Subcutaneous abdominal adipose tissue (tissue), 5 donors: Measurements from ENCODE around the gene KAT2A.

Source experiments
- H3K27ac ChIP-seq: one replicate; pipeline ENCODE4 v1.7.0; 2013; ENCODE audit warnings: low read depth, mild to moderate bottlenecking, inconsistent platforms, low read length, moderate library complexity
- H3K27me3 ChIP-seq, 5 donors: one replicate each; pipeline ENCODE4 v1.7.0; 2013; ENCODE audit warnings: low read length in 5 of 5, inconsistent platforms in 1 of 5; ENCODE audit not compliant: control insufficient read depth in 5 of 5, insufficient read depth in 4 of 5
- H3K36me3 ChIP-seq, 5 donors: one replicate each; pipeline ENCODE4 v1.7.0; 2013; ENCODE audit warnings: low read length in 5 of 5; ENCODE audit not compliant: control insufficient read depth in 5 of 5, insufficient read depth in 5 of 5
- H3K4me1 ChIP-seq, 5 donors: one replicate each; pipeline ENCODE4 v1.7.0; 2013; ENCODE audit warnings: low read length in 5 of 5, mild to moderate bottlenecking in 3 of 5, moderate library complexity in 1 of 5; ENCODE audit not compliant: control insufficient read depth in 5 of 5, insufficient read depth in 5 of 5
- H3K4me3 ChIP-seq, 5 donors: one replicate each; pipeline ENCODE4 v1.7.0; 2013; ENCODE audit warnings: low read length in 5 of 5, low read depth in 1 of 5
- H3K9ac ChIP-seq, 5 donors: one replicate each; pipeline ENCODE4 v1.7.0; 2013; ENCODE audit warnings: low read length in 5 of 5, mild to moderate bottlenecking in 4 of 5, moderate library complexity in 3 of 5
- H3K9me3 ChIP-seq, 5 donors: one replicate each; pipeline ENCODE4 v1.7.0; 2013; ENCODE audit warnings: low read length in 5 of 5; ENCODE audit not compliant: control insufficient read depth in 5 of 5
- donor health status: healthy.
- donor health status: healthy.
- donor health status: healthy.
- donor health status: healthy.
- donor health status: healthy.

KAT2A gene

DNA sequence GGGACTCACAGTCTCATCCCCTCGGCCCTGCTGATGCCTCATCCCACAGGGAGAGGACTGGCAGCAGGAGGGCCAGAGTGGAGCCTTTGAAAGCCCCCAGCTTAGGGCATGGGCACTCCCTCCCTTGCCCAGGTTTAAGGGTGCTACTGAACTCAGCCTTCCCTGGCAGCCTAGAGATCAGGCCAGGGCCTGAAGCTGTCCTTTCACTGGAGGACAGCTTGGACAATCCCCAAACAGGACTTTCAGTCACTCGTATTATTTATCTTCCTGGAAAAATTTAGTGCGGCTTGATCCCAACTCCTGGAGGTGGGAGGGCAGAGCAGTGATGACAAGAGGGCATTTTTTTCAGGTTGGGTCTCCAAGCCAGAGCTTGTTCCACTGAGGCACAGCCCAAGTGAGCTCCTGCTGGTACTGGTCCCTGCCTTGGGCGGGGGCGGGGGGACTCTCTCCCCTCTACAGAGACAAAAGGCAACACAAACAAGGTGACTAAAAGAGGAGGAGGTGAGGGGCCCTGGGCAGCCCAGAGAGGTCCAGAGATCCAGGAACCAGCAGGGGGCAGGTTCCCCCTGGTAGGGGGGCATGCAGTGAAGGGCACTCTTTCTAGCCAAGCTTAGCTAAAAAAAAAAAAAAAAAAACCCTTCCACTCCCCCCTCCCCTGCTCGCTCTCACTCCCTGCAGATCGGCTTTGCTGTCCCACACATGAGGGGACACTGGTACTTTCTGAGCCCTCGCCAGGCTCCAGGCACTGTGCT, 24.6 kb downstream of the KAT2A start:
- Histone ChIP-seq H3K9me3 (no peaks in the 10 kb centered on the region), H3K4me3 (no peak overlapping the region), H3K36me3 (no peaks in the 10 kb centered on the region), H3K9ac (no peak overlapping the region), H3K4me1 (peaks cover 0 to 6% (median 4%) of the 10 kb centered on the region in 5 donors), H3K27me3 (peaks cover 20 to 37% (median 25%) of the 10 kb centered on the region in 5 donors), H3K27ac (no peak overlapping the region)

DNA sequence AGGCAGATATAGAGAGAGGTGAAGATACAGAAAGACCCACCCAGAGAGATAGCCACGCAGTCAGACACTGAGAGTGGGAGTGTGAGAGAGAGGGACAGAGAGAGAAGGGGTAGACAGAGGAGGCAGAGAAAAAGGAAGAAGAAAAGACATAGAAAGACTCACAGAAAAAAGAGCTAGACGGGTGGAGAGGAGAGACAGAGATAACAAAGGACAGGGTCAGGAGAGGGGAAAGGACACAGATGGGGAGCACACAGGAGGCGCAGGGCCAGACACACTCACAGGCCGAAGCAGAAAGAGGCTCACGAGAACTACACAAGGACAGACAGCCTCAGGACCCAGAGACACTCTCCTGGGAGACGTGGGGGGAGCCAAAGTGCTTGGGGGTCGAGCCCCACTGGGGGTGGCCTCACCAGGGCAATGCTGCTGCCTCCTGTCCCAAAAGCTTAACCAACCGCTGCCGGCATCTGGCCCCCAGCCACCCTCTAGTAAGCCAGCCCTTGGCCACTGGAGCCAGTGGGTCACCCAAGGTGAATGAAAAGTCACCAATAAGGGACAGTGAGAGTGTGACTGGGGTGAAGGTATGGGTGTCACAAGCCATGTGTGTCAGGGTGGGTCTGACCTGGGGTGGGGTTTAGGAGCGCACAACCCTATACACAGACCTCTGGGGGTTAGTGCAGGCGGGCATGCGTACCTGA, 26.6 kb downstream of the KAT2A start:
- Histone ChIP-seq H3K9me3 (no peaks in the 10 kb centered on the region), H3K27ac (no peak overlapping the region), H3K4me3 (no peak overlapping the region), H3K4me1 (peaks cover 0 to 5% (median 3%) of the 10 kb centered on the region in 5 donors), H3K27me3 (peaks cover 23 to 37% (median 29%) of the 10 kb centered on the region in 5 donors), H3K36me3 (no peaks in the 10 kb centered on the region), H3K9ac (no peak overlapping the region)

DNA sequence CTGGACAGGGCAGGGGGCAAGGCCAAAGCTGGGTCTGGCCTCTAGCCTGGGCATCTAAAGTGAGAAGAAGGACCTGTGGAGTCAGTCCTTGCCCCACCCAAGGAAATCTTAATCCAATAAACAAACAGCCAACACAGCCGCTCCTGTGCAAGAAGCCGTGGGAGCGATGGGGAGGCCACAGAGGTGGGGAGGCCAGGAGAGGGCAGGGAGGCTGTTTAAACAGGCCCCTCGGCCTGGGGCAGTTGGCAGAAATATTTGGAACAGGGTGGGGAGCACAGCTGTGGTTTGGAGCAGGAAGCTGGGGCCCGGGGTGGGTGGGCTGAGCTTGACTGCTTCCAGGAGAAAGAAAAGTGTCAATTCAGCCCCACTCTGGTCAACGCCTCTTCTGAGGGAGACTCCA, 28.2 kb downstream of the KAT2A start:
- Histone ChIP-seq H3K36me3 (no peaks in the 10 kb centered on the region), H3K27ac (no peak overlapping the region), H3K27me3 (peaks cover 27 to 43% (median 37%) of the 10 kb centered on the region in 5 donors), H3K4me3 (no peak overlapping the region), H3K4me1 (peaks cover 0 to 2% (median under 1%) of the 10 kb centered on the region in 5 donors), H3K9ac (no peak overlapping the region), H3K9me3 (no peaks in the 10 kb centered on the region)

DNA sequence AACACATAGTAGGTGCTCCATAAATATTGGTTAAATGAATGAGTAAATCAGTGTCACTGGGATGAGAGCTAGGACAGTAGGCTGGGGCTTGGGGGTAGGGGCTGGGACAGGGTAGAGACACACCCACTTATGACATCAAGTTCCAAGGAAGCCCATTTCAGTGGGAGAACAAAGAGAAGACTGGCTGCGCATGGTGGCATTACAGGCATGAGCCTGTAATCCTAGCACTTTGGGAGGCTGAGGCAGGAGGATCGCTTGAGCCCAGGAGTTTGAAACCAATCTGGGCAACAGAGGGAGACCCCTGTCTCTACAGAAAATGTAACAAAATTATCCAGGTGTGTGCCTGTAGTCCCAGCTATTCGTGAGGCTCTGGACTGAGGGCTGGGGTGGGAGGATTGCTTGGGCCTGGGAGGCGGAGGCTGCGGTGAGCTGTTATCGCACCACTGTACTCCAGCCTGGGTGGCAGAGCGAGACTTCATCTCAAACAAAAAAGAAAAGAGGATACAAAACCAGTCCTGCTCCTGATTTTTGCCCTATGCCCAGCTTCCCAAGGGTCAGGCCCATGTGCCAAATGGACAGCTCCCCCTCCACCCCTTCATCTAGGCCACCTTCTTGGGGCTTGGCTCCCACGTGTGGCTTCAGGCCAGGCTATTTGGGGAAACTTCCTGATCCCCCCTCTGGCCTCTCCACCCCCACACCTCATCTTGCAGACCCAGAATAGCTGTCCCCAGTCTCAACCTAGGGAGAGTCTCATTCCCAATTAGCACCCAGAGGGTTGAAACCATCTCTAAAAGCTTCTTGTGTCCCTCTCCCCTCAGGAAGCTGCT, 30.0 kb downstream of the KAT2A start:
- no peaks in the 10 kb centered on the region for H3K36me3 ChIP-seq
- no peak overlapping the region for H3K9ac ChIP-seq
- H3K27ac ChIP-seq, result no peak overlapping the region
- H3K27me3 ChIP-seq, result peaks cover 11 to 31% (median 23%) of the 10 kb centered on the region in 5 donors
- H3K4me3 ChIP-seq, result no peak overlapping the region
- H3K9me3 ChIP-seq, result no peaks in the 10 kb centered on the region
- no peaks in the 10 kb centered on the region for H3K4me1 ChIP-seq

DNA sequence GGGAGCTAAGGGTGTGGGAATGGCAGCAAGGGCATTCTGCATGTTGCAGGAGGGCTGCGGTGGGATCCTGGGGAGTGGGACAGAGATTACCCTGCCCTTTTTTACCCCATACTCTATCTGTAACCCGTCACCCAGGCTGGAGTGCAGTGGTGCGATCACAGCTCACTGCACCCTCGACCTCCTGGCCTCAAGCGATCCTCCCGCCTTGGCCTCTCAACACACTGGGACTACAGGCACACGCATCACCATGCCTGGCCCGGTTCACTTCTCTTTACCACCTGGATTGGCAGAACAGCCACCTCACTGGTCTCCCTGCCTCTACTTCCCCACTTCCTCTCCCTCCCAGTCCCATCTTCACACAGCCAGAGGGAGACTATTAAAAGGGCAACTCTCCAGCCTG, 32.4 kb downstream of the KAT2A start:
- Histone ChIP-seq H3K36me3 (no peaks in the 10 kb centered on the region), H3K9ac (no peak overlapping the region), H3K9me3 (no peaks in the 10 kb centered on the region), H3K4me1 (no peaks in the 10 kb centered on the region), H3K27me3 (peaks cover 8 to 19% (median 11%) of the 10 kb centered on the region in 5 donors), H3K4me3 (no peak overlapping the region), H3K27ac (no peak overlapping the region)

DNA sequence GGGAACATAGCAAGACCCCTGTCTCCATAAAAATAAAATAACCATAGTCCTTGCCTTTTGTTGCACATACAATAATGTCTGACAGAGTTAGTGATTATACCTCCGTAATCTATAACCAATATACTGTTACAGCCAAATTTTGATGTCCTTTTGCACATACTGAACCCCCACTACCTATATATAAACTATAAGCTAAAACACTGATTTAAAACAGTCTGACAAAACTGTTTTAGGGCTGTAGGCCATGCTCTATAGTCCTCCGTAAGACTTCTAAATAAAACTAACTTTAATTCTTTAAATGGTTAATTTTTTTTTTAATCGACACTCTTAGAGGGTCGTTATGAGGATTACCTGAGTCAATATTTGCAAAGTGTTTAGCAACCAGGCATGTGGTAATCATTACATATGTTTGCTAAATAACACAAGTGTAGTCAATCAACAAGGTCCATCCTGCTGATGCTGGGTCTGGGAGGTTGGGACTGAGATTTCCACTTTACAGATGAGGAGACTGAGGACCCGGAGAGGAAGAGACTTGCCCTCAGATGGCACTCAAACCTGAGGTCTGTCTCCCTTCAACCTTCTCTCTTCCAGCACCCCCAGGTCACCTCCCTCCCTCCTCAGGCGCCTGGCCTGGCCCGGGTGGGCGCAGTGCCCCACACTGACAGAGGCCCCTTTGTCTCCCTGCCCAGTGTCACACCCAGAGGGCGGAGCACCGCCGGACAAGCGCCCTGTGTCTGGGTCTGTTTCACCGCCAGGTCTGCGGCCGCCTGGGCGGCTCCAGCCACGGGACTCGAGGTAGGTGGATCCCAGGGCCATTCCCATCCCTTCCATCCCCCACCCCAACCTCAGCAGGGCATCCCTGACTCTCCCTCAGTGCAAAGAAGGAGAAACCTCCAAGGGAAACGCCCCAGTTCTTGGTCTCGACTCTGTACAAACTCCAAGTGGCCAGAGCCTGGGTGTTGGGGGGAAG, 33.1 kb downstream of the KAT2A start:
- Histone ChIP-seq H3K9me3 (no peaks in the 10 kb centered on the region), H3K9ac (no peak overlapping the region), H3K27me3 (peaks cover 8 to 19% (median 11%) of the 10 kb centered on the region in 5 donors), H3K4me1 (no peaks in the 10 kb centered on the region), H3K4me3 (no peak overlapping the region), H3K27ac (no peak overlapping the region), H3K36me3 (no peaks in the 10 kb centered on the region)

DNA sequence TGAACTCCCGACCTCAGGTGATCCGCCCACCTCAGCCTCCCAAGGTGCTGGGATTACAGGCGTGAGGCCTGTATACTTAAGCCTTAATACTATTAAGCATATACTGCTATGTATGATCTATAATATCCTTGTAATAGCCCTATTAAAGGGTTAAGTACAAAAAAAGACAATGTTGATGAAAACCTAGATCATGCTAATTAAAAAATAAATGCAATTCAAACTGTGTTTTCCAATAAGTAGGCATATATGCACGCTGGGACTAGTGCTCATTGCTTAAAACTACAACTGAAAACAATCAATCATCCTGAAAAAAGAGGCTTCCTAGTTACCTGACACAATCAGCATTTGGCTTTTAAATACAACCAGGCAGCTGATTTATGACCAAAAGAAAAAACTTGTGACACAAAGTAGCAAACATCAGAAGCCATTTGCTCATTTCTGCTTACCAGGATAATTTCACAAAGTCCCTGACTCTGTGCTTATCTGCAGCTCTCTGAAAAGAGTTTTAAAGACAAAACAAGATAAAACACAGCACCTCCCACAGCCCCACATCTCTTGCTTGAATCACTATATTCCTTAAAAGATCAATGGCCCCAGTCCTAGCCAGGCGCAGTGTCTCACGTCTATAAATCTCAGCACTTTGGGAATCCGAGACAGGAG, 34.0 kb downstream of the KAT2A start:
- no peak overlapping the region for H3K4me3 ChIP-seq
- no peaks in the 10 kb centered on the region for H3K4me1 ChIP-seq
- peaks cover 8 to 19% (median 11%) of the 10 kb centered on the region in 5 donors for H3K27me3 ChIP-seq
- H3K9me3 ChIP-seq, result no peaks in the 10 kb centered on the region
- no peak overlapping the region for H3K27ac ChIP-seq
- H3K9ac ChIP-seq, result no peak overlapping the region
- no peaks in the 10 kb centered on the region for H3K36me3 ChIP-seq

DNA sequence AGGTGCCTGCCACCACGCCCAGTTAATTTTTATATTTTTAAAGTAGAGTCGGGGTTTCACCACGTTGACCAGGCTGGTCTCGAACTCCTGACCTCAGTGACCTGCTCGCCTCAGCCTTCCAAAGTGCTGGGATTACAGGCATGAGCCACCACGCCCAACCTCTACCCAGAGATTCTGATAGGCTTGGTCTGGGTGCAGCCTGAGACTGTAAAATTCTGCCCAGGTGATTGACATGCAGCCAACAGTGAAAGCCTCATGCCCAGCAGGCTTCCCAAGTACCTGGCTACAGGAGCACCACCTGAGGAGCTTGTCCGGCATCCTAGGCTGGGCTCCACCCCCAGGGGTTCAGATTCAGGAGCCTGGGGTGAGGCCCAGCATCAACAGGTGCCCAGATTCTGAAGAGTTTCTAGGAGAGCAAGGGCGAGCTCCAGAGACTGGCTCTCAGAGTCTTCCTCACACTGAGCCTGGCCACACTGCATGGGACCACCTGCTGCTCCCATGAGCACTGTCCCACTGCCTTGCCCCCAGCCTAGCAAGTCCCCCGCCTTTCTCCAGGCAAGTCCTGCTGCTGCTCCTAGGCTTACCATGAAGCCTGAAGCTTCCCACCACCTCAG, 39.5 kb downstream of the KAT2A start:
- no peak overlapping the region for H3K27ac ChIP-seq
- no peak overlapping the region for H3K9ac ChIP-seq
- no peak overlapping the region for H3K4me3 ChIP-seq
- H3K9me3 ChIP-seq, result no peaks in the 10 kb centered on the region
- no peaks in the 10 kb centered on the region for H3K4me1 ChIP-seq
- H3K36me3 ChIP-seq, result no peaks in the 10 kb centered on the region
- peaks cover 0 to 11% (median 2%) of the 10 kb centered on the region in 5 donors for H3K27me3 ChIP-seq
